Muscle of back (tissue), 11 donors: ENCODE data around the gene POLR2J. TPM values are rescaled to one million over a fixed set of nuclear protein-coding genes. Genes with fewer than 3 reads are reported as not detected.

Experiments used
- DNase-seq, 3 donors: peaks; one replicate each; pipeline versions ENCODE4 v3.0.0 to v3.0.0-alpha.2; 2013
- polyA plus RNA-seq, 10 donors: library from polyadenylated mRNA; unstranded; fragments of 120-200 nt; gene quantifications; one replicate each; pipeline ENCODE4 v1.2.1, GENCODE V29; 2013; ENCODE audit not compliant: insufficient read length in 10 of 10

The POLR2J gene
- polyA plus RNA-seq, 10 donors = 22.1 to 36.5 (median 27.2) TPM

GRCh38 chr7:102445674-102446071, 33.0 kb downstream of the POLR2J start:
- DNase-seq = no peak

GRCh38 chr7:102444961-102445673, 33.6 kb downstream of the POLR2J start:
- DNase-seq = no peak

- peak in 2 of 3 donors; percentile 42 to 61 for DNase-seq
Observed at GRCh38 chr7:102439963-102440795, 38.5 kb downstream of the POLR2J start.

- DNase-seq = no peak
Observed at GRCh38 chr7:102436118-102436517, 42.6 kb downstream of the POLR2J start.

- no peak for DNase-seq
Observed at GRCh38 chr7:102434039-102434486, 44.7 kb downstream of the POLR2J start.

DNA sequence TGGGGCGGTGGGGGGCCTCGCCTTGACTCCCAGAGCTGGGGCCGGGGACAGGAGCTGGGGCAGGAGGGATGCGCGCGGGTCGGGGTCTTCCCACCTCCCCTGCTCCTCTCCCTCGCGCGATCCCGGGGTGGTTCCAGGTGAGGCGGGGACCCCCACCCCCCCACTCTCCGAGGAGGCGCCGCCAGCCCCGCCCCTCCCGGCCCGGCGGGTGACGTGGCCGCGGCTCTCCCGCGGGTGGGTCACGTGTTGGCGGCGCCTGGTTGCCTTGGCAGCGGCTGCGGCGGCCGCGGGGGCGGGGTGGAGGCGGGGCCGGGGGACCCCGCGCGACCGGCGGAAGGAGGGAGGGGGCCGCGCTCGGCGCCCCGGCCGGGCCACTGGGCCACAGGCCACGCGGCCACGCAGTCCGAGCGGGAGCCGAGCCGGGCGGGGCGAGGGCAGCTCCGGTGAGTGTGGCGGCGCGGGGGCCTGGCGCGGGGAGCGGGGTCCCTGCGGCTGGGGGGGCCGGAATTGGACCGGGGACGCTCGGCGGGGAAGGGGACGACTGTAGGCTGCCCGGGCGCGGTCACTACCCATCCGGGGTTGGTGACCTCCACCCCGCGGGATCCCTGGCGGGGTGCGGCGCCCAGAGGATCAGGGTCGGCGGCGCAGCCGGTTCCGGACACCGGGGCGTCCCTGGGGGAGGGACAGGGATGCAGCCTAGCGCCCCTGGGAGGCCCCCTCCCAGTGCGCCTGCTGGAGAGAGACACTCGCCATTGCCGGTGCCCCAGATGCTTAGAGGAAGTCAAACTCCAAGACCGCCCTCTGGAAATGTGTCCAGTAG, 45.3 kb downstream of the POLR2J start, which contains the start of gene ORAI2:
Gene ORAI2, plus strand, starts transcription at position 357 of the 820 bp plus-strand sequence. CDS start 5,382 bp downstream, outside the sequence.
- DNase-seq = peak; percentile 60 to 84 (median 84)

GRCh38 chr7:102432442-102433218, 46.1 kb downstream of the POLR2J start:
- DNase-seq = no peak

GRCh38 chr7:102431617-102432298, 47.0 kb downstream of the POLR2J start:
- DNase-seq = peak in 1 of 3 donors; percentile 54

- DNase-seq = no peak
Observed at GRCh38 chr7:102429141-102429899, 49.4 kb downstream of the POLR2J start.

DNA sequence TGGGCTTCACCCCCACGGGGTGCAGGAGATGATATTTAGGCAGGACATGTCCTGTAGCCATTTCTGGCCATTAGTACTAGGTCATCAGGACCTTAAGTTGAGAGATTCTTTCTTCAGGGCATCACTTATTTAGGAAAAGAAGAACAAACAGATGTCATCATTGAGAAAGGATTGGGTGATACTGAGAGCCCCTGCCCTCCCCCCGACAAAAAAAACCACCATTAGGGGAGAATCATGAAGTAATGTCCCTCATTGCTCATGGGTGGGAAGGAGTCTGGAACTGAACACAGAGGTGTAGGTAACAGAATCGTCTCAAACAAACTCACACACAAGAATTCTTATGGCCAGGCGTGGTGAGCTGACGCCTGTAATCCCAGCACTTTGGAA, 51.7 kb downstream of the POLR2J start:
- no peak for DNase-seq

- DNase-seq = no peak
Observed at GRCh38 chr7:102426268-102427018, 52.3 kb downstream of the POLR2J start.

- peak in 2 of 3 donors; percentile 27 to 47 for DNase-seq
Observed at GRCh38 chr7:102425639-102426267, 53.0 kb downstream of the POLR2J start.

GRCh38 chr7:102424787-102425218, 53.9 kb downstream of the POLR2J start:
- DNase-seq = no peak

DNA sequence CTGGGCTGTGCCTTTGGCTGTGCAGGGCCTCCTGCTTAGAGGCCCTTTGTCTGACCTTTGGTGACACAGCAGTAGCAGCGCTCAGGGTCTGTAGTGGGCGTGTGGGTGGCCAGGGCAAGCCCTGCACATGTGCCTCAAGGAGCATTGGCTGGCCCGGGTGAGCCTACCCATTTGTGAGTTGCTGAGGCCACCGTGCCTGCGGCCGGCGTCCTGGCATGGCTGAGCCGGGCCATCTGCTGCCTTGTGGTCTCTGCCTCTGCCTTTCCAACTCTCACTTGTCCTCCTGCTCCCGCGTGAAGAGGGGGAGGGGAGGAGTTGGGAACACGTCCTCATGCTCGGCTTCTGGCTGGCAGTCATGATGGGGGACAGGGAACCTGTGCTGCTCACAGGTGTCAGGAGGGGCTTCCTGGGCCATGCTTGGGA, 54.6 kb downstream of the POLR2J start:
- no peak for DNase-seq
